GF-D8 (cell line): ENCODE results near the gene KCNK13.
"Not testable (repeated sequence)": the region's sequence is repeated elsewhere in the genome, so short reads cannot be mapped to it uniquely, and the experiment has no call there.

Experiments used
- DNase-seq: peaks from one replicate; lab custom pipeline; 2025; lab: John Stamatoyannopoulos, UW

KCNK13 gene

DNA sequence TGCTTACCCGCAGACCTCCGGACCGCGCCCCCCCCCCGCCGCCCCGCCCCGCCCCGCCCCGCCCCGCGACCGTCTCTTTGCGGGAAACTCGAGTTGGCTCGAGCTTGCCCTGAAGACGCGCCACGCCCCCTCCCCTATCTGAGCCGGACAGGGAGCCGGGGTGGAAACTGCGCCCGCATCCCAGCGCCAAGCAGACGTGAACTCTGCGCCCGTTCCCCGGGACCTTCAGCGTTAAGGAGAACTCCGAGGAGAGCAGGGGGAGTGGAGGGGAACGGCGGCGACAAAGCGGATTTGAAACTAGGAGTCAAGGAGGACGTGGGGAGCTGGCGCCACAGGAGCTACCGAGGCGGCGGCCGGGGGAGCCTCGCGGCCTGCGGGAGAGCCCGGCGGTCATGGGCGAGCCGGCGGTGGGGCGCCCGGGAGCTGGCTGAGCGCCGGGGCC lies at the start of gene KCNK13:
KCNK13 (plus strand) TSS at position 310 of the 442 bp plus-strand sequence. CDS start 212 bp downstream, outside the sequence.
- no peak for DNase-seq

GRCh38 chr14:90017371-90017770 lies 44.4 kb upstream of the KCNK13 start:
- no peak for DNase-seq

- no peak for DNase-seq
These were observed 41.8 kb upstream of the KCNK13 start for GRCh38 chr14:90019824-90020523.

DNA sequence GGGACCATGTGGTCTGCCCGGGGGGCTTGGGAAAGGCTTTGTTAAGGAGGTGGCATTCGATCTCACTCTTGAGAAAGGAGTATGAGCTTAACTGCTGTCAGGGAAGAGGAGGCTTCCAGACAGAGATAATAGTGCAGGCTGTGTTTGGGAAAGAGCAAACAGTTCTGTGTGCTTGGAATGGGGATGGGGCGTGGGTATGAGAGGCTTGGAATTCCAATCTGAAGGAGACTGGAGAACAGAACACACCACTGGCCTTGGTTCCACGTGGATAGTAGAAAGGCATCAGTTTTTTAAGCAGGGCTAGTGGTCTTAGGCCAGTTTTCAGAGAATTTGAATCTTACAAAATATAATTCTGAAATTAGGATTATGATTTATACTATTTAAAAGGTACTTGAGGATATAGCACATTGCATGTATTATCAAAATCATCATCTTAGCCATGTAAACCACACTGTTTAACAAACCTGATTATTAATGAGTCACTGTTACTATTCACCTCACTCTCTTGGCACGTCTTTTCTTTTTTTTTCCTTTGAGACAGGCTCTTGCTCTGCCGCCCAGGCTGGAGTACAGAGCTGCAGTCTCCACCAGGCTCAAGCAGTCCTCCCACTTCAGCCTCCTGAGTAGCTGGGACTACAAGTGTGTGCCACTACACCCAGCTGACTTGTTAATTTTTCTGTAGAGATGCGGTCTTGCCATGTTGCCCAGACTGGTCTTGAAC lies 38.5 kb upstream of the KCNK13 start:
- DNase-seq: no peak

DNA sequence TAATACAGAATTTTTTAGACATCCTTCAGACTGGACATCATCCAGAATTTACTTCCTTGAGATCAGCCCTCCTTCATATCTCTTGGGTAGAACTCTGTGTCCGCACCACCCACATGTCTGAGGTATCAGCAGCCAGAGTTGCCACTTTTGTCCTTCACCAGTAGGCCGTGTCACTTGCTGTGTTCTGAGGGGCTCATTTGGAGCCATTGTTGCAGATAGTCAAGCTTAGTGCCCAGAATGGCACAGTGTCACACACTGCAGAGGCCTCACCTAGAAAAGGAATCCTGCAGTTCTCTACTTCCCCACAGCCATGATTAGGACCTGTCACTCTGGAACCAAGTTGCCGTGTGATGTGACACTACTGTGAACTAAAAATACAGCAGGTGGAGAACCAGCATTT lies 36.9 kb upstream of the KCNK13 start:
- no peak for DNase-seq

DNA sequence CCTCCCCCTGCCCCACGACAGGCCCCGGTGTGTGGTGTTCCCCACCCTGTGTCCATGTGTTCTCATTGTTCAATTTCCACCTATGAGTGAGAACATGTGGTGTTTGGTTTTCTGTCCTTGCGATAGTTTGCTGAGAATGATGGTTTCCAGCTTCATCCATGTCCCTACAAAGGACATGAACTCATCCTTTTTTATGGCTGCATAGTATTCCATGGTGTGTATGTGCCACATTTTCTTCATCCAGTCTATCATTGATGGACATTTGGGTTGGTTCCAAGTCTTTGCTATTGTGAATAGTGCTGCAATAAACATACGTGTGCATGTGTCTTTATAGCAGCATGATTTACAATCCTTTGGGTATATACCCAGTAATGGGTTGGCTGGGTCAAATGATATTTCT lies 35.2 kb upstream of the KCNK13 start:
- DNase-seq: not testable (repeated sequence)

- DNase-seq: no peak
These were observed 34.0 kb upstream of the KCNK13 start for GRCh38 chr14:90027842-90028241.

DNA sequence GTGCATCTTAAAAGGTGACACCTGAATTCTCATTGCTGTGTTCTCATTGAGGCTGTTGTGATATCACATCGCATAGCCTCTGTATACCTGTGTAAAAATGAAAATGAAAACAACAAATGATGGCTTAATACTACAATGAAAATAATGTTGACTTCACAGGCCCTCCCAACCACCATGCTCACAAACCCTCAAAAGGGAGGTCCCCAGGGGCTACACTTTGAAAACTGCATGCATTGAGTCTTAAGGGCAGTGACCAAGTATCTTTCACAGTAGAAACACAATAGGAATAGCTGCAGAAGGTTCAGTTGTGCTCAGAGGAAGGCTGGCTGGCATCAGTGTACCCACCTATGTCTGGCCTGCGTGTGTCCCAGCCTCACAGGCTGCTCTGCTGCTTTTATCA lies 27.6 kb upstream of the KCNK13 start:
- DNase-seq: no peak

DNA sequence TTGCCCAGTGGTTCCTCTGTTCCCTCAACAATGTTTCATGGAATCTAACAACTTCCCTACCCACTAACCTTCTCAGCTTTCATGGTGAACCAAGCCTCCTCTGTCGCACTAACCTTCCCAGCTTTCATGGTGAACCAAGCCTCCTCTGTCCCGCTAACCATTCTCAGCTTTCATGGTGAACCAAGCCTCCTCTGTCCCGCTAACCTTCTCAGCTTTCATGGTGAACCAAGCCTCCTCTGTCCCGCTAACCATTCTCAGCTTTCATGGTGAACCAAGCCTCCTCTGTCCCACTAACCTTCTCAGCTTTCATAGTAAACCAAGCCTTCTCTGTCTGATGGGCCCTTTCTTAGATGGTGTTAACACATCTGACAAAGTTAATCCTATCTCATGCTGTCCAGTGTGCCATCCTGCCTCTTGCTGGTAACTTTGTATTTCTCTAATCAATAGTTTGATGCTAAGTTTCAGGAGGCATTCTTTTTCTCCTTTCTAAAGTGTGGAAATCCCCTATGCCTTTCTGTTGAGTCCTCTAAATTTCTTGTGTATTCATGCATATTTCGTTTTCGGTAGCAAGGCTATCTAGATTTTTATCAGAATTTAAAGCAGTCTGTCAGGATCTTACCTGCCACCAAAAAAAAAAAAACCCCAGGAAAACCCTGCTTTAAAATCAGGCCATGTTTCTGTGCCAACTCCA lies 26.8 kb upstream of the KCNK13 start:
- no peak for DNase-seq

GRCh38 chr14:90039253-90040010 lies 22.4 kb upstream of the KCNK13 start:
- DNase-seq: no peak

- DNase-seq: no peak
These were observed 21.4 kb upstream of the KCNK13 start for GRCh38 chr14:90040411-90040810.

- no peak for DNase-seq
These were observed 19.1 kb upstream of the KCNK13 start for GRCh38 chr14:90042496-90043252.

- no peak for DNase-seq
These were observed 16.2 kb upstream of the KCNK13 start for GRCh38 chr14:90045616-90046015.

GRCh38 chr14:90049390-90049789 lies 12.4 kb upstream of the KCNK13 start:
- DNase-seq: no peak

DNA sequence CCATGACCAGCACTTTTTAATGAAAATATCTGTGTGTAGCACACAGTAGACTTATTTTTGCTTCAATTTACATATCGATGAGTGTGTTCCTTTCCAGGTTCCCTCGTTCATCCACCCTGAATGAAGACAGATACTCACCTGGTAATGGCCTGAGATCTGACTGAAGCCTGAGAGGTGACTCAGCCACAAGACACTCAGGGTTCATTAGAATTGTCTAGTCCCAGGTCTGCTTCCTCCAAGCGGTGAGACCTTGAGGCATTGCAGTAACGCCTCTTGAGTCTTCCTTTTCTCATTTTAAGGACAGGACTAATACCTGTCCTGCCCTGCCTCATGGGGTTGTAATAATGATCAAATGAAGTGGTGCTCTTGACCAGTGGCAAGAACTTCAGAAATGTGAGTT lies 11.5 kb upstream of the KCNK13 start:
- DNase-seq: no peak

DNA sequence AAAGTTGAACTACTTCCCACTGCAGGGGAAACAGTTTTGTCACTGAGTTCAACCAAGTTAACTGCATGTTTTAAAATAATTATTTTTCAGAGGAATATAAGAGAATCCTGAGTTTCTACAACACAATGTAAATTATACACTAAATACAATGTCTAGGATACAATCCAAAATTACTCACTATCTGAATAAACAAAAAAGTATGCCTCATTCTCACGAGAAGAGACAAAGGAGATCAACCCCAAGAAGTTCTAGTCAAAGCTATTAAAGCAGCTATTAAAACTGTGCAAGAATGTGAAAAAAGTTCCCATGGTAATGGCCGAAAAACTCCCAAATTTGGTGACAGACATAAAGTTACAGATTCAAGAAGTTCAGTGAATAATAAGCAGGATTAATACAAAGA lies 8.8 kb upstream of the KCNK13 start:
- no peak for DNase-seq

GRCh38 chr14:90054803-90055202 lies 7.0 kb upstream of the KCNK13 start:
- DNase-seq: no peak

DNA sequence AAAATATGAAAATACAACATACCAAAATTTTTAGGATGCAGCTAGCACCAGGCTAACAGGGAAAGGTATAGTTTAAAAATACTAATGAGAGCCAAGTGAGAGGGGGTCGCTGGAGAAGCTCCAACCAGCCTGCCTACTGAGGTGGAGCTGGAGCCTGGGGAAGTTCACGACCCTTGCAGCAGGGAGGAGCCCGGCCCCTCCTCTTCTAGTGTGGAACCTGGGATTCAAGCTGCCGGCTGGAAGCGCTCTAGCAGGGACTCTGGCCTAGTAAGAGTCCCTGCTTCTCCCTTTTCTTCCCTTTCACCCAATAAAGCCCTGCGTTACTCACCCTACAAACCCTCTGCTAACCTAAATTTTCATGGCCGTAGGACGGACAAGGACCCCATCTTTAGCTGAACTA lies 5.0 kb upstream of the KCNK13 start:
- DNase-seq: no peak

DNA sequence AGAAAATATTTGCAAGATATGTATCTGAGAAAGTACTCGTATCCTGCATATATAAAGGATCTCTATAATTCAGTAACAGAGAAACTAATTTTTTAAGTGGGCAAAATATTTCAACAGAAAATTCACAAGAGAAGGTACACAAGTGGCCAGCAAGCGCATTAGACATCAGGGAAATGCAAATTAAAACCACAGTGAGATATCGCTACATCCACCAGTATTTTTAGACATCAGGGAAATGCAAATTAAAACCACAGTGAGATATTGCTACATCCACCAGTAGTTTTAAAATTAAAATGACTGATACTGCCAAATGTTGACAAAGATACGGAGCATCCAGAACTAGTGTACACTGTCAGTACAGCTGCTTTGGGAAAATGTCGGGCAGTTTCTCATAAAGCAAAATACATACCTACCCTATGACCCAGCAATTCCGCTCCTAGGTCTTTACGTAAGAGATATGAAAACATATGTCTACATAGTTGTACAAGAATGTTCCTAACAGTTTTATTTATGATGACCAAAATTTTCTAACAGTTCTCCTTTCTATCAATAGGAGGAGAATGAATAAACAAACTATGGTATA lies 2.8 kb upstream of the KCNK13 start:
- no peak for DNase-seq

DNA sequence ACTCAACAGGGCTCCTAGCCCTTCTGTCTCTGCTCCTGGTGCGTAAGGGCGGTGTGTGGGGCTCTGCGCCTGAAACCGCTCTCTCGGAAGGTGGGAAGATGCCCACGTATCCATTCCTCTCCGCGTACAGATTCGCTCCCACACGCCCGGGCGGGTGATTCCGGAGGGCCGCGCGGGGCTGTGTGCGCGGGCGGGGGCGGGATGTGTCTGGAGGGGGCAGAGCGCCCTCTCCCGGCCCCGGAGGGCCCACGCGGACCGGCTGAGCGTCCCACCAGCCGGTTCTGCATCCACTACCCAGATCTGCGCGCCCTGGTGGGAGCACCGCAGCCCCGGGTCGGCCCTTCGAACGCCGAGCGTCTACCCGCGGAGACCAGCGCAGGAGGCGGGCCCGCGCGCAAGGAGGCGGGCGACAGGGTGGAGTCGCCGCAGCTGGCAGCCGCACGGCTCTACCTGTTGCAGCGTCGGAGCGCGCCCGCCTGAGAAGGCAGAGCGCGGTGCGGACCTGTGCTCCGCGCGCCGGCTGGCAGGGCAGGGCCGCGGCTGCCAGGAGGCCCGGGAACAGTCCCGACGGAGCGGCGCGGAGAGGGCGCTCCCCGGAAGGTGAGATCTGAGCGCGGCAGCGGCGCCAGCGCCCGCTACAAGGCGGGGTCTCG lies 1.4 kb upstream of the KCNK13 start:
- DNase-seq: no peak
